Mucosa of stomach (tissue), 1 donor: ENCODE results near the gene OR2V2.
"Not testable (repeated sequence)": the region's sequence is repeated elsewhere in the genome, so short reads cannot be mapped to it uniquely, and the experiment has no call there.

Experiments
- H3K27me3 ChIP-seq: one replicate; pipeline ENCODE4 v1.7.0; 2013; ENCODE audit warnings: mild to moderate bottlenecking, low read length; ENCODE audit not compliant: control insufficient read depth, insufficient read depth
- H3K36me3 ChIP-seq: one replicate; pipeline ENCODE4 v1.7.0; 2013; ENCODE audit warnings: low read length; ENCODE audit not compliant: control insufficient read depth, insufficient read depth
- H3K4me1 ChIP-seq: one replicate; pipeline ENCODE4 v1.7.0; 2013; ENCODE audit warnings: mild to moderate bottlenecking, low read length; ENCODE audit not compliant: control insufficient read depth, insufficient read depth
- H3K4me3 ChIP-seq: one replicate; pipeline ENCODE4 v1.7.0; 2013; ENCODE audit warnings: low read length
- H3K9ac ChIP-seq: one replicate; pipeline ENCODE4 v1.7.0; 2013; ENCODE audit warnings: mild to moderate bottlenecking, low read length, moderate library complexity
- H3K9me3 ChIP-seq: one replicate; pipeline ENCODE4 v1.7.0; 2013; ENCODE audit warnings: mild to moderate bottlenecking, low read length, moderate library complexity; ENCODE audit not compliant: control insufficient read depth
- donor health status: Pancreatic carcinoma.

Gene OR2V2

DNA sequence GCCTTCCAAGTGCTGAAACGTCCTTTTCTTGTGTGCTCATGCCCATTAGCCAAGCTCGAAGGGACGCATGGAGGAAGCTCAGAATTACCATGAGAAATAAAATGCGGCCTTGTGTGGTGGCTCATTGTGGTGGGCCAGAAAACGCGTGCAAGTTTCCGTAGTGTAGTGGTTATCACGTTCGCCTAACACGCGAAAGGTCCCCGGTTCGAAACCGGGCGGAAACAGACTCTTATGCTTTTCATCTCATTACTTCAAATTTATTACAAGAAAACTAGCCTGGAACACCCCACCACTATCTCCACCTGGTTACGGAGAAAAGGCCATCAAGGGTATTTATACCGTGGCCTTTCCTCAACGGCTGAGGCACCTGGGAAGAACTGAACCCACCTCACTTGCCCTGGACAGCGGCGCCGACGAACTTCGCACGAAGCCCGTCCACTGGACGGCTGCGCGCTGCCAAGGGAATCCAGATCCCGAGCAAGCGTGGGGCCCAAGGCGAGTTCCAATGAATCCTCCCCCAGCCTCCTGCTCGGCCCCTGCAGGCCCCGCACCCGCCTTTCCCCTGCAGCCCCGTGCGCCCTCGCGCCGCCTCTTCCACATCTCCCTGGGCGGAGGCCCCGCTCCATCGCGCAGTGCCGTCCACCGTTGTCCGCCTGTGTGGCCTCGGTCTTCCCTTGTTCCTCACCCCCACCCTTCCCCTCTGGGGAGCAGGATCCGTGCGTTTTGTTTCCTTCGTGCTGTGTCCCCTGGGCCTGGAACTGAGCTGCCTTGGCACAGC lies 22.3 kb downstream of the OR2V2 start:
- H3K9me3 ChIP-seq, H3K9ac ChIP-seq, H3K4me3 ChIP-seq, H3K36me3 ChIP-seq, H3K4me1 ChIP-seq: not testable (repeated sequence)
- H3K27me3 ChIP-seq = peaks cover 77% of the 10 kb centered on the region

DNA sequence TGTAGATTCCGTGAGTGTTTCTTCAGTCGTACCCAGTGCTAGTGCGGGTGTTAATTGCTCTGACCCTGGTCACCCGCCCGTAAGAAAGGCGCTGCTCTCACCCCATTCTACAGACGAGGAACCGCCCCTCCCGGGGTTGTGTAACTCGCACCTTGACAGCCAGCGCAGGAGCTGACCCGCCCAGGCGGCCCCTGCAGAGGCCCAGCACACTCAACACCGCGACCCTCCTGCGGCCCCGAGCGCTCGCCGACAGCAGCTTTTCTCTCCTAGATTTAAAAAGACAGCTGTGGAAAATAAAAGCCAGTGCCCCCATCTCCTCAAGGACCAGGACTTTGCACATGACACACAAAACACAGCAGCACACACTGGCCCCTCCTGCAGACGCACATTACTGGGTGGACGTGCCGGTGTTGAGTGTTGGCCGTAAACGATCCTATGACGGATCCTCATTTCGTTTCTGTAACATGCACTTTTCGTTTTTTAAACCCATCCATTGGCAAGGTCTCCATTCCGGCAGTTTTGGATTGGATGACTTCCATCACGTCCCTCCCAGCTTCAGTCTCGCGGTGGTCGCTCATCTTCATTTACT lies 22.9 kb downstream of the OR2V2 start:
- H3K4me1 ChIP-seq = peaks cover 7% of the 10 kb centered on the region
- no peaks in the 10 kb centered on the region for H3K36me3 ChIP-seq
- no peak overlapping the region for H3K9ac ChIP-seq
- no peaks in the 10 kb centered on the region for H3K9me3 ChIP-seq
- peaks cover 75% of the 10 kb centered on the region for H3K27me3 ChIP-seq
- H3K4me3 ChIP-seq = no peak overlapping the region

DNA sequence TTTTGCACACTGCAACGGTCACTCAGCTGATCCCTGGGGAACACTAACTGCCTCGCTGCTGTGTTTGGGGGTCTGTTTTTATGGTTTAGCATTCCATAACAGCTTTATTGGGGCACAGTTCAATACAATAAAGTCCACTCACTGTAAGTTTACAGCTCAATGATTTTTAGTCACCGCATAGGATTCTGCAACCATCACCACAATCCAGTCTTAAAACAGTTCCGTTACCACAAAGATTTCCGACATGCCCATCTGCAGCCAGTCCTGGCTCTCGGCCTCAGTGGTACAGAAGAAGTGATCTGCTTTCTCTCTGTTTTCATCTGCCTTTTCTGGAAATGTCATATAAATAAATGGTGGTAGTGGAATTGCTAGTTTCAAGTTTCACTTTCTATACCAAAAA lies 23.6 kb downstream of the OR2V2 start:
- Histone ChIP-seq H3K27me3 (peaks cover 75% of the 10 kb centered on the region), H3K36me3 (no peaks in the 10 kb centered on the region), H3K9ac (no peak overlapping the region)

DNA sequence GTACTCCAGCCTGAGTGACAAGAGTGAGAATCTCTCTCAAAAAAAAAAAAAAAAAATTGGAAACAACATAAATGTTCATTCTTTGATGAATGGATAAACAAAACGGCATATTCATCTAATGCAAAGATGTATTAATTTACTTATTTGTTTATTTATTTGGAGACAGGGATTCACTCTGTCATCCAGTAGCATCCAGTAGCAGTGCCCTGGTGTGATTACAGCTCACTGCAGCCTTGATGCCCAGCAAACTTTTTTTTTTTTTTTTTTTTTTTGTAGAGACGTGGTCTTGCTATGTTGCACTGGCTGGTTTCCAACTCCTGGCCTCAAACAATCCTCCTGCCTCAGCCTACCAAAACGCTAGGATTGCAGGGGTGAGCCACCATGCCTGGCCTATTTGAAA lies 24.4 kb downstream of the OR2V2 start:
- no peaks in the 10 kb centered on the region for H3K36me3 ChIP-seq
- no peaks in the 10 kb centered on the region for H3K9me3 ChIP-seq
- no peak overlapping the region for H3K9ac ChIP-seq
- peaks cover 72% of the 10 kb centered on the region for H3K27me3 ChIP-seq
- H3K4me1 ChIP-seq = peaks cover 7% of the 10 kb centered on the region
- H3K4me3 ChIP-seq = no peak overlapping the region

More for the DNA sequence above, 23.6 kb downstream of the OR2V2 start:
- H3K4me1 ChIP-seq = peaks cover 7% of the 10 kb centered on the region
- no peak overlapping the region for H3K4me3 ChIP-seq
- no peaks in the 10 kb centered on the region for H3K9me3 ChIP-seq

DNA sequence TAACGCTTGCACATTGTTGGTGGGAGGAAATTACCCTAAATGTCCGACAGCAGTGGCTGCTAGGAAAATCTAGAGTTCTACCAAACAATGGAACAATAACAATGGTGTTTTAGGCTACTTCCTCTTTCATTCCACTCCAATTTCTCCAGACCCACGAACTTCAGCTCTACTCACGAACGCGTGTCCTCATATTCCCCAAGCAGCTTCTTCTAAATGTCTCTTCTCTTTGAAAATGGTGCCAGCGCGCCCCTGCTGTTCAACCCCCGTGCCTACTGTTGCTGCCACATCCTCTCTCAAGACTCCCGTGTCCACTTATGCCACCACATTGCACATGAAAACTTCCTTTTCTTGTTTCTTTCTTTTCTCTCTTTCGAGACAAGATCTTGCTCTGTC lies 25.6 kb downstream of the OR2V2 start:
- Histone ChIP-seq H3K27me3 (peaks cover 63% of the 10 kb centered on the region), H3K4me1 (peaks cover 7% of the 10 kb centered on the region), H3K4me3 (no peak overlapping the region), H3K9ac (no peak overlapping the region), H3K9me3 (no peaks in the 10 kb centered on the region), H3K36me3 (no peaks in the 10 kb centered on the region)

DNA sequence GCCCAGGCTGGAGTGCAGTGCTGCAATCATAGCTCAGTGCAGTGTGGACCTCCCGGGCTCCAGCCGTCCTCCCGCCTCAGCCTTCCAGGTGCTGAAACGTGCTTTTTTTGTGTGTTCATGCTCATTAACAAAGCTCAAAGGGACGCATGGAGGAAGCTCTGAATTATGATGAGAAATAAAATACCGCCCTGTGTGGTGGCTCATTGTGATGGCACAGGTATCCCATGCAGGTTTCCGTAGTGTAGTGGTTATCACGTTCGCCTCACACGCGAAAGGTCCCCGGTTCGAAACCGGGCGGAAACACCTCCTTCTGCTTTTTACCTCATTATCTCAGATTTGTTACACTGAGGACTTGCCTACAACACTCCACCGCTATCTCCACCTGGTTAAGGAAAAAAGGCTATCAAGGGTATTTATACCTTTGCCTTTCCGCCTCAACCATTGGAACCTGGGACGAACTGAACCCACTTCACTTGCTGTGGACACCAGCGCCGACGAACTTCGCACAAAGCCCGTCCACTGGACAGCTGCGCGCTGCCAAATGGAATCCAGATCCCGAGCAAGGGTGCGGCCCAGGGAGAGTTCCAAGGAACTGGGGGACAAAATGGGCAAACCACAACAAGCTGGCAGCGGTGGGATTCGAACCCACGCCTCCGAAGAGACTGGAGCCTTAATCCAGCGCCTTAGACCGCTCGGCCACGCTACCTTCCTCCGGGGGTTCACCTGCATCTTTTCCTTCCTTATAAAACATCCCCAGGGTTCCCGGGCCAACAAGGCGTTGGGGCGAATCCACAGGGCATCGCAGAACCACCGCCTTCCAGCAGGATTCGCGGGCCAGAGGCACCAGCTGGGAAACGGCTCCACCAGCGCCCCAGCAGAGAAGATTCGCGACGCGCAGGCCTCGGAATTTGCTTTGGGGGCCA lies 26.3 kb downstream of the OR2V2 start:
- Histone ChIP-seq H3K4me1 (peaks cover 7% of the 10 kb centered on the region), H3K27me3 (peaks cover 57% of the 10 kb centered on the region), H3K9me3 (no peaks in the 10 kb centered on the region), H3K4me3 (no peak overlapping the region), H3K36me3 (no peaks in the 10 kb centered on the region), H3K9ac (no peak overlapping the region)

DNA sequence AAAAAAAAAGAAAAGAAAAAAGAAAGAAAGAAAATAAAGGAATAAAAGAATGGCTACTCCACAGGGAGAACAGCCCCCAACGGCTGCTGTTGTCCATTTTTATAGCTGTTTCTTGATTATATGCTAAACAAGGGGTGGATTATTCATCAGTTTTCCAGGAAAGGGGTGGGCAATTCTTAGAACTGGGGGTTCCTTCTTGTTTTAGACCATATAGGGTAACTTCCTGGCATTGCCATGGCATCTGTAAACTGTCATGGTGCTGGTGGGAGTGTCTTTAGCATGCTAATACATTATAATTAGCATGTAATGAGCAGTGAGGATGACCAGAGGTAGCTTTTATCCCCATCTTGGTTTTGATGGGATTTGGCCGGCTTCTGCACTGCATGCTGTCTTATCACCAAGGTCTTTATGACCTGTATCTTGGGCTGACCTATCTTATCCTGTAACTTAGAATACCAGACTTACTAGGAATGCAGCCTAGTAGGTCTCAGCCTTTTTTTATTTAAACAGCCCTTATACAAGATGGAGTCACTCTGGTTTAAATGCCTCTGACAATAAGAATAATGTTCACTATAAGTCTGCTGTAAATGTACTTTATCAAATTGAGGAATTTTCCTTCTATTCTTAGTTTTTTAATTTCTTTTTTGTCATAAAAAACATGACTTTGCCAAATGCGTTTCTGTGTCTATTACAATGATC lies 29.0 kb downstream of the OR2V2 start:
- no peak overlapping the region for H3K4me3 ChIP-seq
- H3K9me3 ChIP-seq = no peaks in the 10 kb centered on the region
- H3K27me3 ChIP-seq = peaks cover 34% of the 10 kb centered on the region
- no peaks in the 10 kb centered on the region for H3K36me3 ChIP-seq
- H3K4me1 ChIP-seq = no peaks in the 10 kb centered on the region
- H3K9ac ChIP-seq = no peak overlapping the region

DNA sequence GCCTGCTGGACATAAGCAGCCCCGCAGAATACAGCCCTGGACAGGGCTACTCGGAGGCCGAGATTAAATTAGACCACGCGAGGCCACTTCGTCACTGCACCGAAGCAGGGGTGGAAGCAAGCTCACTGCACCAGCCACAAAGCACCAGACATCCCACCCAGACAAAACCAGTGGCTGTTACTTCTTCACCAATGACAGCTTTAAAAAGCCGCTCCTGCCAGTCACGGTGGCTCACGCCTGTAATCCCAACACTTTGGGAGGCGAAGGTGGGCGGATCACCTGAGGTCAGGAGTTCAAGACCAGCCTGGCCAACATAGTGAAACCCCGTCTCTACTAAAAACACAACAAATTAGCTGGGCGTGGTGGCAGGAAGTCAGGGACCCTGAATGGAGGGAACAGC lies 30.2 kb downstream of the OR2V2 start:
- H3K4me1 ChIP-seq, H3K4me3 ChIP-seq, H3K36me3 ChIP-seq, H3K9me3 ChIP-seq, H3K9ac ChIP-seq: not testable (repeated sequence)
- H3K27me3 ChIP-seq = peaks cover 24% of the 10 kb centered on the region

DNA sequence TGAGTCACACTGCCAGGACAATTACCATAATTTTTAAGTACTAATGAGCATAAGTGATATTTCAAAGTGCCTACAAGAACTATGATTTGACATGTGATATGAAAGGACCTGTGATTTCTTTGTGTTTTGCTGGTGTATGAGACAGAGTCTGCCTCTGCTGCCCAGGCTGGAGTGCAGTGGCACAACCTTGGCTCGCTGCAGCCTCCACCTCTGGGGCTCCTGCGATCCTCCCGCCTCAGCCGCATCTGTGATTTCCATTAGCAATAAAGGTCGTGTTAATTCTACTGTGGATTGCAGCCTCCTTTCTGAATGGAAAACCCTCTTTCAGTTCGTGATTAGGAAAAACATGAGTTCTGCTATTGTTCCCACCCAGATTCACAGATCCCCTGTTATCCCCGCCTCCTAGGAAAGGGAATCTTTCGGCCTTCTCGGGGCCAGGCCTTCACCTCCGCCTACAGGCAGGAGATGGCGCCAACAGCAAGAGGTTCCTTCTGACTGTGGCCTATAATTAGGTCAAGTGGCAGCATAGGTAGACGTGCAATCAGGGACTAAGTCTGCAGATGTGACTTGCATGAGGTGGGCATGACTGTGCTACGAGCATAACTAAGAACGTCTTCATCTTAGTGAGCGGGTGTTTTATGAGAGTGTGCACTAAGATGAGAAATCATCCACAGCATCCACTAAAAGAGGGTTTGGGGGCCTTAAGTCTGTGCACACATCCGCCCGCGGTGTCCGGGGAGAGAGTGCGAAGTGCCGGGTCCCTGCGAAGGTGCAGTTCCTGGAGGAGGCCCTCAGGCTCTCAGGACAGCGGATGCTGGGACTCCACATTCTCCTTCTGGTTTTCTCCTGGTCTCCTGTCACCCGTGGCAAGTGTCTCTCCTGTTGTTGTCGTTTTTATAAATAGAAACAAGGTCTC lies 34.5 kb downstream of the OR2V2 start:
- Histone ChIP-seq H3K9ac (no peak overlapping the region), H3K9me3 (no peaks in the 10 kb centered on the region), H3K4me3 (no peak overlapping the region), H3K4me1 (no peaks in the 10 kb centered on the region), H3K36me3 (no peaks in the 10 kb centered on the region), H3K27me3 (peaks cover 4% of the 10 kb centered on the region)

DNA sequence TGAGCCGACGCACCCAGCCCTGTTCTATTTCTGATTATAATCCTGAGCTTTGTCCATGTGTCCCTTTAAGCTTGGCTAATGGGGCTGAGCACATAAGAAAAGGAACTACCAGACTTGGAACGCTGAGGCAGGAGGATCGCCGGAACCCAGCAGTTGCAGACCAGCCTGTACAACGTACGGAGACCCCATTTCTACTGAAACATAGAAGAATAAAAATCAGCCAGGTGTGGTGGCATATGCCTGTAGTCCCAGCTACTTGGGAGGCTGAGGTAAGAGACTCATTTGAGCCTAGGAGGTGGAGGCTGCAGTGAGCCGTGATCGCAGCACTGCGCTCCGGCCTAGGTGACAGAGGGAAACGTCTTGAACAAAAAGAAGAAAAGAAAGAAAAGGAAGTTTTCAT lies 35.3 kb downstream of the OR2V2 start:
- peaks cover 4% of the 10 kb centered on the region for H3K27me3 ChIP-seq
- no peak overlapping the region for H3K9ac ChIP-seq
- H3K36me3 ChIP-seq = no peaks in the 10 kb centered on the region
- no peaks in the 10 kb centered on the region for H3K9me3 ChIP-seq
- H3K4me3 ChIP-seq = no peak overlapping the region
- peaks cover 3% of the 10 kb centered on the region for H3K4me1 ChIP-seq

DNA sequence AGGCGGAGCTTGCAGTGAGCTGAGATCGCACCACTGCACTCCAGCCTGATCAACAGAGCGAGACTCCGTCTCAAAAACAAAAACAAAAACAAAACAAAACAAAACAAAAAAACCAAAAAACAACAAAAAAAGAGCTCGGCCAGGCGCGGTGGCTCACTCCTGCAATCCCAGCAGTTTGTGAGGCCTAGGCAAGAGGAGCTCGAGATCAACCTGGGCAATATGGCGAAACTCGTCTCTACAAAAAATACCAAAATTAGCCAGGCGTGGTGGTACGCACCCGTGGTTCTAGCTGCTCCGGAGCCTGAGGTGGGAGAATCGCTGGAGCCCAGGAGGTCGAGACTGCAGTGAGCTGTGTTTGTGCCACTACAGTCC lies 37.4 kb downstream of the OR2V2 start:
- H3K4me1 ChIP-seq = peaks cover 16% of the 10 kb centered on the region
- H3K9me3 ChIP-seq = no peaks in the 10 kb centered on the region
- H3K27me3 ChIP-seq = peaks cover 4% of the 10 kb centered on the region
- H3K36me3 ChIP-seq = no peaks in the 10 kb centered on the region
- no peak overlapping the region for H3K9ac ChIP-seq
- no peak overlapping the region for H3K4me3 ChIP-seq
